ENCODE results near the gene LYRM9. TPM values are rescaled to one million over a fixed set of nuclear protein-coding genes. Genes with fewer than 3 reads are reported as not detected.

Gene LYRM9
- polyA plus RNA-seq, 1 of the 3 experiments (the other 2 are of a cell fraction) = 4.6 TPM

- no peak overlapping the region for H3K9ac ChIP-seq
- peak; percentile 88 for DNase-seq
- WGBS (ENCODE audit: low lambda C conversion rate) = 0% methylated on average over 3 of the region's 3 CpGs
Measured at GRCh38 chr17:27879987-27880608, 13.1 kb downstream of the LYRM9 start.

More at GRCh38 chr17:27879987-27880608, 13.1 kb downstream of the LYRM9 start:
- Histone ChIP-seq H3K27ac (ENCODE audit: low read depth in 2 of 2, low read length in 1 of 2) (no peak overlapping the region), H3K27me3 (ENCODE audit: insufficient read depth) (no peaks in the 10 kb centered on the region), H4K20me1 (ENCODE audit: insufficient read depth) (no peaks in the 10 kb centered on the region), H2AFZ (ENCODE audit: low read depth) (no peak overlapping the region), H3K4me3 (ENCODE audit: low read depth in 2 of 2, low read length in 1 of 2) (no peak overlapping the region; a peak in 1 of 4 replicates), H3F3A (replicated peaks; ENCODE audit: insufficient read depth) (no peaks in the 10 kb centered on the region), H3K79me2 (ENCODE audit: insufficient read depth) (no peaks in the 10 kb centered on the region), H3K36me3 (replicated peaks in 1 of 2; ENCODE audit: control insufficient read depth in 1 of 2, insufficient read depth in 2 of 2, low read length in 1 of 2) (no peaks in the 10 kb centered on the region), H3K4me2 (no peak overlapping the region), H3K9me2 (no peaks in the 10 kb centered on the region), H3K9me3 (no peaks in the 10 kb centered on the region), H3K4me1 (ENCODE audit: control insufficient read depth in 1 of 2, insufficient read depth in 2 of 2, low read depth in 1 of 2, low read length in 1 of 2) (peaks cover 0 to 3% of the 10 kb centered on the region in 2 experiments; a peak in 1 of 4 replicates)
- ChIA-PET CTCF (interaction anchor here (0.5 to 12.4 kb wide), 69 partner anchors 9 to 642 kb away, joined by 3 to 289 read pairs (median 5); partner anchors contain the start of genes KSR1, LYRM9, NOS2 and TNFAIP1), POLR2A (interaction anchor here (1.0 kb wide), 1 partner anchor 120 kb away, joined by 5 read pairs; no protein-coding TSS in a partner anchor)
- no peak for TF ChIP-seq MEF2A (IDR thresholded peaks at IDR 0.05; ENCODE audit: borderline replicate concordance, low read depth)
- peak; percentile 77 for TF ChIP-seq SMC3 (IDR thresholded peaks at IDR 0.05; ENCODE audit: low read depth, low read length)
- no peak for TF ChIP-seq MXI1 (IDR thresholded peaks at IDR 0.05; ENCODE audit: low read depth, low read length)
- no peak for TF ChIP-seq YY1 (IDR thresholded peaks at IDR 0.05; ENCODE audit: low read depth)
- TF ChIP-seq RFX5 (IDR thresholded peaks at IDR 0.05; ENCODE audit: low read length) = no peak
- TF ChIP-seq RAD21 (IDR thresholded peaks at IDR 0.05; ENCODE audit: low read length) = peak; percentile 95
- TF ChIP-seq, protein P1, sequence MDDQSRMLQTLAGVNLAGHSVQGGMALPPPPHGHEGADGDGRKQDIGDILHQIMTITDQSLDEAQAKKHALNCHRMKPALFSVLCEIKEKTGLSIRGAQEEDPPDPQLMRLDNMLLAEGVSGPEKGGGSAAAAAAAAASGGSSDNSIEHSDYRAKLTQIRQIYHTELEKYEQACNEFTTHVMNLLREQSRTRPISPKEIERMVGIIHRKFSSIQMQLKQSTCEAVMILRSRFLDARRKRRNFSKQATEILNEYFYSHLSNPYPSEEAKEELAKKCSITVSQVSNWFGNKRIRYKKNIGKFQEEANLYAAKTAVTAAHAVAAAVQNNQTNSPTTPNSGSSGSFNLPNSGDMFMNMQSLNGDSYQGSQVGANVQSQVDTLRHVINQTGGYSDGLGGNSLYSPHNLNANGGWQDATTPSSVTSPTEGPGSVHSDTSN (IDR thresholded peaks at IDR 0.05) = no peak
- TF ChIP-seq FOSL2 (IDR thresholded peaks at IDR 0.05; ENCODE audit: borderline replicate concordance, low read depth) = no peak
- TF ChIP-seq IRF3 (IDR thresholded peaks at IDR 0.05; ENCODE audit: low read depth, low read length) = no peak
- TF ChIP-seq RCOR1 (IDR thresholded peaks at IDR 0.05; ENCODE audit: low read length) = no peak
- no peak for TF ChIP-seq POLR2AphosphoS5 (IDR thresholded peaks at IDR 0.05; ENCODE audit: low read depth, low read length)
- TF ChIP-seq EZH2phosphoT487 (IDR thresholded peaks at IDR 0.05; ENCODE audit: borderline replicate concordance, low read depth) = no peak
- TF ChIP-seq, protein P2, sequence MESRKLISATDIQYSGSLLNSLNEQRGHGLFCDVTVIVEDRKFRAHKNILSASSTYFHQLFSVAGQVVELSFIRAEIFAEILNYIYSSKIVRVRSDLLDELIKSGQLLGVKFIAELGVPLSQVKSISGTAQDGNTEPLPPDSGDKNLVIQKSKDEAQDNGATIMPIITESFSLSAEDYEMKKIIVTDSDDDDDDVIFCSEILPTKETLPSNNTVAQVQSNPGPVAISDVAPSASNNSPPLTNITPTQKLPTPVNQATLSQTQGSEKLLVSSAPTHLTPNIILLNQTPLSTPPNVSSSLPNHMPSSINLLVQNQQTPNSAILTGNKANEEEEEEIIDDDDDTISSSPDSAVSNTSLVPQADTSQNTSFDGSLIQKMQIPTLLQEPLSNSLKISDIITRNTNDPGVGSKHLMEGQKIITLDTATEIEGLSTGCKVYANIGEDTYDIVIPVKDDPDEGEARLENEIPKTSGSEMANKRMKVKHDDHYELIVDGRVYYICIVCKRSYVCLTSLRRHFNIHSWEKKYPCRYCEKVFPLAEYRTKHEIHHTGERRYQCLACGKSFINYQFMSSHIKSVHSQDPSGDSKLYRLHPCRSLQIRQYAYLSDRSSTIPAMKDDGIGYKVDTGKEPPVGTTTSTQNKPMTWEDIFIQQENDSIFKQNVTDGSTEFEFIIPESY (IDR thresholded peaks at IDR 0.05; ENCODE audit: borderline replicate concordance, low read depth) = no peak
- TF ChIP-seq, protein P3, sequence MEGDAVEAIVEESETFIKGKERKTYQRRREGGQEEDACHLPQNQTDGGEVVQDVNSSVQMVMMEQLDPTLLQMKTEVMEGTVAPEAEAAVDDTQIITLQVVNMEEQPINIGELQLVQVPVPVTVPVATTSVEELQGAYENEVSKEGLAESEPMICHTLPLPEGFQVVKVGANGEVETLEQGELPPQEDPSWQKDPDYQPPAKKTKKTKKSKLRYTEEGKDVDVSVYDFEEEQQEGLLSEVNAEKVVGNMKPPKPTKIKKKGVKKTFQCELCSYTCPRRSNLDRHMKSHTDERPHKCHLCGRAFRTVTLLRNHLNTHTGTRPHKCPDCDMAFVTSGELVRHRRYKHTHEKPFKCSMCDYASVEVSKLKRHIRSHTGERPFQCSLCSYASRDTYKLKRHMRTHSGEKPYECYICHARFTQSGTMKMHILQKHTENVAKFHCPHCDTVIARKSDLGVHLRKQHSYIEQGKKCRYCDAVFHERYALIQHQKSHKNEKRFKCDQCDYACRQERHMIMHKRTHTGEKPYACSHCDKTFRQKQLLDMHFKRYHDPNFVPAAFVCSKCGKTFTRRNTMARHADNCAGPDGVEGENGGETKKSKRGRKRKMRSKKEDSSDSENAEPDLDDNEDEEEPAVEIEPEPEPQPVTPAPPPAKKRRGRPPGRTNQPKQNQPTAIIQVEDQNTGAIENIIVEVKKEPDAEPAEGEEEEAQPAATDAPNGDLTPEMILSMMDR (IDR thresholded peaks at IDR 0.05) = peak; percentile 89
- TF ChIP-seq, protein P4, sequence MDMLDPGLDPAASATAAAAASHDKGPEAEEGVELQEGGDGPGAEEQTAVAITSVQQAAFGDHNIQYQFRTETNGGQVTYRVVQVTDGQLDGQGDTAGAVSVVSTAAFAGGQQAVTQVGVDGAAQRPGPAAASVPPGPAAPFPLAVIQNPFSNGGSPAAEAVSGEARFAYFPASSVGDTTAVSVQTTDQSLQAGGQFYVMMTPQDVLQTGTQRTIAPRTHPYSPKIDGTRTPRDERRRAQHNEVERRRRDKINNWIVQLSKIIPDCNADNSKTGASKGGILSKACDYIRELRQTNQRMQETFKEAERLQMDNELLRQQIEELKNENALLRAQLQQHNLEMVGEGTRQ (IDR thresholded peaks at IDR 0.05; ENCODE audit: borderline replicate concordance, low read depth, low read length) = no peak

Measured in SK-N-SH (cell line).